Rectal smooth muscle tissue (tissue), 1 donor: ENCODE data around the gene MRPL3.

Experiments used
- H3K27ac ChIP-seq: one replicate; pipeline ENCODE4 v1.7.0; 2013; ENCODE audit warnings: low read depth, low read length, inconsistent platforms
- H3K27me3 ChIP-seq: one replicate; pipeline ENCODE4 v1.7.0; 2013; ENCODE audit warnings: low read length; ENCODE audit not compliant: control insufficient read depth, insufficient read depth
- H3K36me3 ChIP-seq: one replicate; pipeline ENCODE4 v1.7.0; 2013; ENCODE audit warnings: low read length; ENCODE audit not compliant: control insufficient read depth, insufficient read depth
- H3K4me1 ChIP-seq: one replicate; pipeline ENCODE4 v1.7.0; 2013; ENCODE audit warnings: low read length; ENCODE audit not compliant: control insufficient read depth, insufficient read depth
- H3K4me3 ChIP-seq: one replicate; pipeline ENCODE4 v1.7.0; 2013; ENCODE audit warnings: low read length
- H3K9ac ChIP-seq: one replicate; pipeline ENCODE4 v1.7.0; 2013; ENCODE audit warnings: low read length

Gene MRPL3

DNA sequence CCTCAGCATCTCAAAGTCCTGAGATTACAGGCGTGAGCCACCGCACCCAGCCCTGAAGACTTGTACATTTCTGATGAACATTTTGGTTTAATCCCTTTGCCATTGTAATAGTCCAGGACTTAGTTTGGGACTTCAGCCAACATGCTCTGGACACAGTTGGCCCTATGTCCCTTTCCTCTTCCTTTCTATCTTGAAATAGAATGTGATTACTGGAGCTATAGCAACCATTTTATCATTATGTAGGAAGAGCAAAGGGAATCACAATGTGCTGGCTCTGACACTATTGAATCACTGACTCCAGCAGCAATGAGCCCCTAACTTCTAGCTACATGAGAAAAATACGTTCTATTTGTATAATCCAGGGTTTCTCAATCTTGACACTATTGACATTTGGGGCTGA, 34.8 kb upstream of the MRPL3 start:
- Histone ChIP-seq H3K4me1 (peaks cover 4% of the 10 kb centered on the region), H3K27ac (no peak overlapping the region), H3K36me3 (no peaks in the 10 kb centered on the region), H3K4me3 (no peak overlapping the region), H3K9ac (no peak overlapping the region), H3K27me3 (no peaks in the 10 kb centered on the region)

DNA sequence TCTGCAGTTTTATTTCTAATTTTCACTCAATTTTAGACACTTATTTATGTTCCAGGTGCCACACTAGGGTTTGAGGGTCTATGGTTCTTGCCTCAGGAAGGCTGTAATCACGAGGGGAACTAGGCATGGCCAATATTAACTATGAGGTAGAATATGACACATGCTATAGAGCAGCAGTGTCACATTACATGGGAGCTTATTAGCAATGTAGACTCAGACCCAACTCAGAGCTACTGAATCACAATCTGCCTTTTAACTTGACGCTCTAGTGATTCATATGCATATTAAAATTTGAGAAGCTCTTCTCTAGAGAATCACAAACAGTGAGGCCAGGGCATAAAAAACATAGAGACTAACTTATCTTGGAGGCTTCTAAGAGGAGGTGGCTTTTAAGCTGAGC, 32.8 kb upstream of the MRPL3 start:
- Histone ChIP-seq H3K4me3 (no peak overlapping the region), H3K27ac (no peak overlapping the region), H3K4me1 (peaks cover under 1% of the 10 kb centered on the region), H3K9ac (no peak overlapping the region), H3K36me3 (no peaks in the 10 kb centered on the region), H3K27me3 (no peaks in the 10 kb centered on the region)

DNA sequence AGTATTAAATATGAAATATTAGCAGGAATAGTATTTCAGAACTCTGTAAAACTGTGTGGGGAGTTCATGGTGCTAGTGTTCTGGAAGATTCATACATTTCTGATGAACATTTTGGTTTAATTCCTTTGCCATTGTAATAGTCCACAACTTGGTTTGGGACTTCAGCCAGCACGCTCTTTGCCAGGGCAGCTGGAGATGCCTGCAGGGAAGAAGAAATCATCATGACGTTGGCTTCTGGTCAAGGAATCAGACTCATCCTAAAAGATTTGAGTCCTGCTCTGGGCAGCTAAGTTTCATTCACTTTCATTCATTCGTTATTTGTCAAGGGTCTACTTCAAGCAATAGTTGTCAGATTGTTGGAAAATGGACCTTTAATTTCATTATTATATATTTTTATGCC, 32.4 kb upstream of the MRPL3 start:
- Histone ChIP-seq H3K27me3 (no peaks in the 10 kb centered on the region), H3K36me3 (no peaks in the 10 kb centered on the region), H3K4me1 (no peaks in the 10 kb centered on the region), H3K9ac (no peak overlapping the region), H3K27ac (no peak overlapping the region), H3K4me3 (no peak overlapping the region)

GRCh38 chr3:131532645-131533044, 29.9 kb upstream of the MRPL3 start:
- Histone ChIP-seq H3K4me1 (no peaks in the 10 kb centered on the region), H3K4me3 (no peak overlapping the region), H3K9ac (no peak overlapping the region), H3K27ac (no peak overlapping the region), H3K36me3 (no peaks in the 10 kb centered on the region), H3K27me3 (peaks cover 3% of the 10 kb centered on the region)

DNA sequence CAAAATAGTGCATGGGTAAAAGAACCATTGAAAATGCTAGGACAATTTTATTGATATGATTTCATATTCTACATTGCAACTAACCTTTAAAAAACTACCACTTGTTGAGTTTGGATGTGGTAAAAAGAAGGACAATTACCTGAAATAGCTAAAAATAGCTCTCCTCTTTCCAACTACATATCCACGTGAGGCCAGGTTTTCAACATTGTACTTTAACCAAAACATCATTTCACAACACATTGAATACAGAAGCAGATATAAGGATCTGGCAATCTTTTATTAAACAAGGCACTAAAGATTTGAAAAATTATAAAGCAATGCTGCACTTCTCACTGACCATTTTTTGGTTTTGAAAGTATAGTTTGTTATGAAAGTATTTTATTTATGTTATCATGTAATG, 28.1 kb upstream of the MRPL3 start:
- Histone ChIP-seq H3K4me1 (no peaks in the 10 kb centered on the region), H3K27me3 (peaks cover 3% of the 10 kb centered on the region), H3K27ac (no peak overlapping the region), H3K36me3 (no peaks in the 10 kb centered on the region), H3K4me3 (no peak overlapping the region), H3K9ac (no peak overlapping the region)

DNA sequence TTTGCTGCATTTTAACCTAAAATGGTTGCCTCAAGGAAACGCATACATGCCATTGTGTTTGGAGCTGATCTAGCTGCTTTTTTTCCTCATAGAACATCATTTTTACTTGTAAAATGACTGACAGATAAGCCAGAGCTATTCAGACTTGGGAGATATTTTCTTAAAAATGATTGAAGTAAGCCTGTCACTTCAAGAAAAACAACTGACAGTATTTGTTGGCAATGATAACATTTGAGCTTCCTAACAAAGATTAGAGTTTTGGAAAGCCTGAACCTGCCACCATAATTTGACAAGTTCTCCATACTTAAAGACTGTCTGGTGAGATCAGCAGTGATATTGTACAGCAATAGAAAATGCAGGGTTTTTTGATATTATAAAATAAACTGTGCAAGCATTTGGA, 27.6 kb upstream of the MRPL3 start:
- no peak overlapping the region for H3K9ac ChIP-seq
- H3K27me3 ChIP-seq, result peaks cover 3% of the 10 kb centered on the region
- H3K4me3 ChIP-seq, result no peak overlapping the region
- H3K4me1 ChIP-seq, result no peaks in the 10 kb centered on the region
- no peak overlapping the region for H3K27ac ChIP-seq
- no peaks in the 10 kb centered on the region for H3K36me3 ChIP-seq

DNA sequence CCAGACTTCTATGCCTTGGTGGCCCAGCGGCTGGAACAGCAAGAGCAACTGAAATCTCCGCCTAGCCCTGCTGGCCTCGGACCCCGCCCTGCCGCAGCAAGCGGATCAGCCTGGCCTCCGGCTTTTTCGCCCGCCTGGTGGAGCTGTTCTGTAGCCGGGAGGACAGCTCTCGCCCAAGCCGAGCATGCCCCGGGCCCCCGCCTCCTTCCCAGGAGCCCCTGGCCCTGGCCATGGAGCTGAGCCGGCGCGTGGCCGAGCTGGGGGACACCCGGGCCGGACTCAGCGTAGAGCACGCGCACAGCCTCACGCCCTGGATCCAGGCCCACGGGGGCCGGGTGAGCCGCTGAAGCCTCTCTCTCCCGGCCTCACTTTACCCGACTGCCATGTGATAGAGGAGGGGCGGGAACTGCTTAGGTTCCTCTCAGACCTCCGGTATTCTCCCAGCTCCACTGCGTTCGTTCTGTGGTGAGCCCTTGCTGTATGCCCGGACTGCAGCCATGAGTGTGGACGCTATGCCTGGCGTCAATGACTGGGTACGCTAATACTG, 24.1 kb upstream of the MRPL3 start:
- peak overlapping the region; percentile 50 for H3K4me3 ChIP-seq
- H3K9ac ChIP-seq, result no peak overlapping the region
- no peaks in the 10 kb centered on the region for H3K36me3 ChIP-seq
- no peak overlapping the region for H3K27ac ChIP-seq
- H3K27me3 ChIP-seq, result peaks cover 3% of the 10 kb centered on the region
- H3K4me1 ChIP-seq, result no peaks in the 10 kb centered on the region

DNA sequence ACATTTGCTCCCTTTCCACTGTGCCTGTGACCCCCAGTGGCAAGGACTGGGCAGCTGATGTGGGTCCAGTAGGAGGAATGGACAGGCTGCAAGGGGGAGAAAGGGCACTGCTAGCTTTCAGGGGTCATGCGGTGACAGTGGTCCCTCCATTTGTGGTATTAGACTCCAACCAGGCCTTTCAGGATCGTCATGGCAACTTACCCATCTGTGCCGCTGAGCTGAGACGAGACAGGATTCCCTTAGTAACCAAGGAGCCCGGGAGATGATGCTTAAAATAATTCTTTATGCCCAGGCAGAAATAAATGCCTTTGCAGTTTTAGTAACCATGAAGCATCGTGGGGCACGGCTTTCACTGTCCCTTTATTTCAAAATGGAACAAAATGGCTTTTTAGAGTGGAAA, 15.9 kb upstream of the MRPL3 start:
- H3K4me1 ChIP-seq, result no peaks in the 10 kb centered on the region
- no peak overlapping the region for H3K4me3 ChIP-seq
- H3K9ac ChIP-seq, result no peak overlapping the region
- H3K27ac ChIP-seq, result no peak overlapping the region
- no peaks in the 10 kb centered on the region for H3K27me3 ChIP-seq
- H3K36me3 ChIP-seq, result no peaks in the 10 kb centered on the region

DNA sequence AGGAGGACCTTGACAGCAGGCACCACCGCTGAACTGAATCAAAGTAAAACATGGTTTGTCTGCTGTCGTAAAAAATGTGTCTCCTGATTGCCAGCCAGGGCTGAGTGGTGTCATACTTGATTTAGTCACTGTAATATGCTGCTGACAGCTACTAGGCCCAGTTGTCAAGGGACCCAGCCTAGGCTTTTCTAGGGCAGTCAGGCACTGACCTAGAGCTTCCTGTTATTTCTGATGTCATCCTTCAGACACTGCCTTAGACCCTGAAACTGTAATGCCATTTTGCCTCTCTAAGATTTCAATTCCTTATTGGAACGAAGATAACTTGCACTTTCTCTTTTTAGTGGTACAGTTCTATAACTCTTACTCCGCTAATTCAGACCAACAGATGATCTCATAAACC, 2.6 kb upstream of the MRPL3 start:
- Histone ChIP-seq H3K27ac (no peak overlapping the region), H3K9ac (no peak overlapping the region), H3K36me3 (no peaks in the 10 kb centered on the region), H3K27me3 (no peaks in the 10 kb centered on the region), H3K4me1 (no peaks in the 10 kb centered on the region), H3K4me3 (no peak overlapping the region)

DNA sequence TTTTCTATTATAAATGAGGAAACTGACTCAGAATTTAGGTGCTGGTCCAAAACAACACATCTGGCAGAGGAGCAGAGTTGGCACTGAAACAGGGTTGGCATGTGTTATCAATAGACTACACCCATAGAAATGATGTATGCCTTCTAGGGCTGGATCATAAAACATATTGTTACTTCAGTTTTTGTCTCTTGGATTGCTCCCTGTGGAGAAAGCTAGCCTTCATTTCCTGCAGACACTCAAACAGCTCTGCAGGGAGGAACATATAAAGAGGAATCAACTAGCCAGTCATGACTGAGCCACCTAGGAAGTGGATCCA, 507 bp upstream of the MRPL3 start:
- peaks cover 4% of the 10 kb centered on the region for H3K36me3 ChIP-seq
- H3K4me3 ChIP-seq, result peak overlapping the region; percentile 93
- H3K4me1 ChIP-seq, result no peaks in the 10 kb centered on the region
- no peak overlapping the region for H3K9ac ChIP-seq
- no peak overlapping the region for H3K27ac ChIP-seq
- H3K27me3 ChIP-seq, result no peaks in the 10 kb centered on the region

DNA sequence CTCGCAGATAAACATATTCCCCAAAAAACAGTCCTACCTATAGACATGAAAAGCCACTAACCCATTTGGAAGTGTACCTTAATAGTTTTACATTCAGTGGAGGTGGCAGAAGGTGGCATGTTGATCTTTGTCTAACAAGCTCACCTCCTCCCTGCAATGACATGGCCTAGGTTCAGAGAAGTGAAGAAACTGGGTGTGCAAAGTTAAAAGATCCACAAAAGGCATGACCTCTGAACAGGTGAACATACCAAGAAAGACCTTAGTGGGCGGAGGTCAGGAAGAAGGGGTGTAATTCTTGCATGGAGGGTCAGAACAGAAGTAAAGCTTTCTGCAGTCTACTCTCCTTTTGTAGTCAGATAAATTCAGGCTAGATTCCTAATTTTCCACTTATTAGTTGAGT, 822 bp downstream of the MRPL3 start:
- no peak overlapping the region for H3K27ac ChIP-seq
- peak overlapping the region; percentile 76 for H3K9ac ChIP-seq
- H3K4me3 ChIP-seq, result peak overlapping the region; percentile 93
- no peaks in the 10 kb centered on the region for H3K27me3 ChIP-seq
- H3K36me3 ChIP-seq, result peaks cover 4% of the 10 kb centered on the region
- no peaks in the 10 kb centered on the region for H3K4me1 ChIP-seq

GRCh38 chr3:131494706-131495105, 8.1 kb downstream of the MRPL3 start:
- no peak overlapping the region for H3K27ac ChIP-seq
- H3K4me3 ChIP-seq, result no peak overlapping the region
- no peaks in the 10 kb centered on the region for H3K27me3 ChIP-seq
- peaks cover 7% of the 10 kb centered on the region for H3K36me3 ChIP-seq
- no peaks in the 10 kb centered on the region for H3K4me1 ChIP-seq
- H3K9ac ChIP-seq, result no peak overlapping the region

GRCh38 chr3:131491775-131492174, 11.0 kb downstream of the MRPL3 start:
- Histone ChIP-seq H3K27me3 (no peaks in the 10 kb centered on the region), H3K27ac (no peak overlapping the region), H3K4me3 (no peak overlapping the region), H3K36me3 (peaks cover under 1% of the 10 kb centered on the region), H3K9ac (no peak overlapping the region), H3K4me1 (no peaks in the 10 kb centered on the region)
